SK-N-SH treated with all-trans-retinoic acid at 6 μM for 48 hours (cell line): ENCODE results near the gene CDKN1B.

Source experiments
- ATAC-seq: fragments of 200-7000 bp; cut with Tn5 transposase; 3 replicates; pipeline ENCODE4 v1.9.1; 2020; ENCODE audit warnings: mild to moderate bottlenecking, moderate library complexity
- ARNTL ChIP-seq: fragments of 450-650 bp; formaldehyde crosslinking; IDR thresholded peaks from 2 replicates; pipeline ENCODE4 v1.5.0; 2020; ENCODE audit warnings: low read depth, mild to moderate bottlenecking, moderate library complexity, borderline replicate concordance
- ESRRG ChIP-seq: fragments of 250-450 bp; sonication (Bioruptor Pico); IDR thresholded peaks from 2 replicates; pipeline ENCODE4 v1.6.1; 2021; ENCODE audit warnings: mild to moderate bottlenecking
- GLIS3 ChIP-seq: fragments of 250-450 bp; sonication (Bioruptor Pico); IDR thresholded peaks from 2 replicates; pipeline ENCODE4 v1.5.0; 2020; ENCODE audit warnings: mild to moderate bottlenecking, moderate library complexity
- ISL1 ChIP-seq: fragments of 250-450 bp; sonication (Bioruptor Pico); IDR thresholded peaks from 2 replicates; pipeline ENCODE4 v2.1.2; 2022; ENCODE audit warnings: mild to moderate bottlenecking, moderate library complexity
- OSR1 ChIP-seq: fragments of 250-450 bp; sonication (Bioruptor Pico); IDR thresholded peaks from 2 replicates; pipeline ENCODE4 v1.8.0; 2022; ENCODE audit warnings: moderate library complexity, mild to moderate bottlenecking, inconsistent platforms
- PPARA ChIP-seq: fragments of 250-450 bp; sonication (Bioruptor Pico); IDR thresholded peaks from 2 replicates; pipeline ENCODE4 v1.5.0; 2020; ENCODE audit warnings: mild to moderate bottlenecking, borderline replicate concordance
- RARB ChIP-seq: fragments of 250-450 bp; sonication (Bioruptor Pico); IDR thresholded peaks from 2 replicates; pipeline ENCODE4 v1.8.0; 2021; ENCODE audit warnings: mild to moderate bottlenecking, moderate library complexity
- SNAI2 ChIP-seq: fragments of 250-450 bp; sonication (Bioruptor Pico); IDR thresholded peaks from 2 replicates; pipeline ENCODE4 v1.5.0; 2020; ENCODE audit warnings: mild to moderate bottlenecking, moderate library complexity
- TCF4 ChIP-seq: fragments of 250-450 bp; sonication (Bioruptor Pico); IDR thresholded peaks from 2 replicates; pipeline ENCODE4 v1.8.0; 2021; ENCODE audit warnings: mild to moderate bottlenecking, moderate library complexity, borderline replicate concordance
- TOX ChIP-seq: fragments of 250-450 bp; sonication (Bioruptor Pico); IDR thresholded peaks from 2 replicates; pipeline ENCODE4 v1.8.0; 2021; ENCODE audit warnings: mild to moderate bottlenecking, moderate library complexity, borderline replicate concordance
- ZFP3 ChIP-seq: fragments of 250-450 bp; sonication (Bioruptor Pico); IDR thresholded peaks from 2 replicates; pipeline ENCODE4 v1.5.0; 2020; ENCODE audit warnings: mild to moderate bottlenecking, moderate library complexity
- ZFP30 ChIP-seq: fragments of 450-650 bp; formaldehyde crosslinking; IDR thresholded peaks from 2 replicates; pipeline ENCODE4 v1.5.0; 2022; ENCODE audit warnings: mild to moderate bottlenecking, moderate library complexity
- ZNF565 ChIP-seq: fragments of 450-650 bp; formaldehyde crosslinking; conservative IDR thresholded peaks from 2 replicates; pipeline ENCODE4 v1.5.0; 2020; ENCODE audit warnings: low read depth, mild to moderate bottlenecking, moderate library complexity
- ZNF70 ChIP-seq: fragments of 450-650 bp; formaldehyde crosslinking; IDR thresholded peaks from 2 replicates; pipeline ENCODE4 v1.5.0; 2020; ENCODE audit warnings: mild to moderate bottlenecking, moderate library complexity
- TF ChIP-seq, protein P1 (sequence below): fragments of 250-450 bp; sonication (Bioruptor Pico); IDR thresholded peaks from 2 replicates; pipeline ENCODE4 v1.5.1; 2020; ENCODE audit warnings: low read depth, mild to moderate bottlenecking, moderate library complexity
- TF ChIP-seq, protein P2 (sequence below): fragments of 250-450 bp; sonication (Bioruptor Pico); IDR thresholded peaks from 2 replicates; pipeline ENCODE4 v1.5.0; 2020; ENCODE audit warnings: mild to moderate bottlenecking, moderate library complexity
- TF ChIP-seq, protein P3 (sequence below): fragments of 250-450 bp; sonication (Bioruptor Pico); IDR thresholded peaks from 2 replicates; pipeline ENCODE4 v1.8.0; 2021; ENCODE audit warnings: low read depth, mild to moderate bottlenecking, moderate library complexity, borderline replicate concordance
- TF ChIP-seq, protein P4 (sequence below): fragments of 250-450 bp; sonication (Bioruptor Pico); IDR thresholded peaks from 2 replicates; pipeline ENCODE4 v1.8.0; 2020; ENCODE audit warnings: mild to moderate bottlenecking, moderate library complexity, borderline replicate concordance
- TF ChIP-seq, protein P5 (sequence below): fragments of 250-450 bp; sonication (Bioruptor Pico); IDR thresholded peaks from 2 replicates; pipeline ENCODE4 v1.5.1; 2021; ENCODE audit warnings: mild to moderate bottlenecking, moderate library complexity

The CDKN1B gene

DNA sequence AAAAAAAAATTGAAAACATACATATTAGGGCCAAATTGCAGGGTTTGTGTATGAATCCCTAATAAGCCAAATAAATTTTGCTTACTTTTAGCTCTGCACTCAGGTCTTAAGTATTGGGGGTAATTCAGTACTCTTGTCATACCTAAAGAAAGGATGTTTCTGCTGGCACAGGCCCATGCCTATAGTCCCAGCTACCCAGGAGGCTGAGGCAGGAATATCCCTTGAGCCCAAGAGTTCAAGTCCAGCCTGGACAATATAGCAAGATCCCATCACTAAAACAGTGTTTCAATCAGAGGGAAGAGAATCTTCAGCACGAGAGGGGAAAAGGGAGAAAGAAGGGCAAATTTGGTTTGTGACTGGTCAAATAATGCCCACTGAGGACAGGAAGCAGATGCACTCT, 17.8 kb upstream of the CDKN1B start (continued):
- TF ChIP-seq, protein P1, sequence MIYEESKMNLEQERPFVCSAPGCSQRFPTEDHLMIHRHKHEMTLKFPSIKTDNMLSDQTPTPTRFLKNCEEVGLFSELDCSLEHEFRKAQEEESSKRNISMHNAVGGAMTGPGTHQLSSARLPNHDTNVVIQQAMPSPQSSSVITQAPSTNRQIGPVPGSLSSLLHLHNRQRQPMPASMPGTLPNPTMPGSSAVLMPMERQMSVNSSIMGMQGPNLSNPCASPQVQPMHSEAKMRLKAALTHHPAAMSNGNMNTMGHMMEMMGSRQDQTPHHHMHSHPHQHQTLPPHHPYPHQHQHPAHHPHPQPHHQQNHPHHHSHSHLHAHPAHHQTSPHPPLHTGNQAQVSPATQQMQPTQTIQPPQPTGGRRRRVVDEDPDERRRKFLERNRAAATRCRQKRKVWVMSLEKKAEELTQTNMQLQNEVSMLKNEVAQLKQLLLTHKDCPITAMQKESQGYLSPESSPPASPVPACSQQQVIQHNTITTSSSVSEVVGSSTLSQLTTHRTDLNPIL = no peak
- no peak for TF ChIP-seq OSR1 (CRISPR knock-in tag)

DNA sequence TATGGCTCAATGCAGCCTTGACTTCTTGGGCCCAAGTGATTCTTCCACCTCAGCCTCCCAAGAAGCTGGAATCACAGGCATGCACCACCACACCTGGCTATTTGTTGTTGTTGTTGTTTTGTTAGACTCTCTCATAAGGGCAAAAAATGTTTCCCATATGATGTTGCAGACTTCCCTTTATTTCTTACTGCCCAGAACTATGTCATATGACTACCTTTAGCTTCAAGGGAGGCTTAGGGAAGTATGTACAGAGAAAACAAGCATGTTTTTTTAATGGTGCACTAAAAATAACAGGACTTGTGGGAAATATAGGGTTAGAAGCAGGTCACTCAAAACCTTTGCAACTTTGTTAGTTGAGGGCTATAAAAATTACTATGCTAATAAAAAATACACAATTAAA, 16.9 kb upstream of the CDKN1B start:
- no peak for TF ChIP-seq ISL1
- TF ChIP-seq SNAI2 (CRISPR knock-in tag) = no peak
- no peak for TF ChIP-seq PPARA (CRISPR knock-in tag)
- TF ChIP-seq, protein P2, sequence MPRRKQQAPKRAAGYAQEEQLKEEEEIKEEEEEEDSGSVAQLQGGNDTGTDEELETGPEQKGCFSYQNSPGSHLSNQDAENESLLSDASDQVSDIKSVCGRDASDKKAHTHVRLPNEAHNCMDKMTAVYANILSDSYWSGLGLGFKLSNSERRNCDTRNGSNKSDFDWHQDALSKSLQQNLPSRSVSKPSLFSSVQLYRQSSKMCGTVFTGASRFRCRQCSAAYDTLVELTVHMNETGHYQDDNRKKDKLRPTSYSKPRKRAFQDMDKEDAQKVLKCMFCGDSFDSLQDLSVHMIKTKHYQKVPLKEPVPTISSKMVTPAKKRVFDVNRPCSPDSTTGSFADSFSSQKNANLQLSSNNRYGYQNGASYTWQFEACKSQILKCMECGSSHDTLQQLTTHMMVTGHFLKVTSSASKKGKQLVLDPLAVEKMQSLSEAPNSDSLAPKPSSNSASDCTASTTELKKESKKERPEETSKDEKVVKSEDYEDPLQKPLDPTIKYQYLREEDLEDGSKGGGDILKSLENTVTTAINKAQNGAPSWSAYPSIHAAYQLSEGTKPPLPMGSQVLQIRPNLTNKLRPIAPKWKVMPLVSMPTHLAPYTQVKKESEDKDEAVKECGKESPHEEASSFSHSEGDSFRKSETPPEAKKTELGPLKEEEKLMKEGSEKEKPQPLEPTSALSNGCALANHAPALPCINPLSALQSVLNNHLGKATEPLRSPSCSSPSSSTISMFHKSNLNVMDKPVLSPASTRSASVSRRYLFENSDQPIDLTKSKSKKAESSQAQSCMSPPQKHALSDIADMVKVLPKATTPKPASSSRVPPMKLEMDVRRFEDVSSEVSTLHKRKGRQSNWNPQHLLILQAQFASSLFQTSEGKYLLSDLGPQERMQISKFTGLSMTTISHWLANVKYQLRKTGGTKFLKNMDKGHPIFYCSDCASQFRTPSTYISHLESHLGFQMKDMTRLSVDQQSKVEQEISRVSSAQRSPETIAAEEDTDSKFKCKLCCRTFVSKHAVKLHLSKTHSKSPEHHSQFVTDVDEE (CRISPR knock-in tag) = no peak
- TF ChIP-seq, protein P3, sequence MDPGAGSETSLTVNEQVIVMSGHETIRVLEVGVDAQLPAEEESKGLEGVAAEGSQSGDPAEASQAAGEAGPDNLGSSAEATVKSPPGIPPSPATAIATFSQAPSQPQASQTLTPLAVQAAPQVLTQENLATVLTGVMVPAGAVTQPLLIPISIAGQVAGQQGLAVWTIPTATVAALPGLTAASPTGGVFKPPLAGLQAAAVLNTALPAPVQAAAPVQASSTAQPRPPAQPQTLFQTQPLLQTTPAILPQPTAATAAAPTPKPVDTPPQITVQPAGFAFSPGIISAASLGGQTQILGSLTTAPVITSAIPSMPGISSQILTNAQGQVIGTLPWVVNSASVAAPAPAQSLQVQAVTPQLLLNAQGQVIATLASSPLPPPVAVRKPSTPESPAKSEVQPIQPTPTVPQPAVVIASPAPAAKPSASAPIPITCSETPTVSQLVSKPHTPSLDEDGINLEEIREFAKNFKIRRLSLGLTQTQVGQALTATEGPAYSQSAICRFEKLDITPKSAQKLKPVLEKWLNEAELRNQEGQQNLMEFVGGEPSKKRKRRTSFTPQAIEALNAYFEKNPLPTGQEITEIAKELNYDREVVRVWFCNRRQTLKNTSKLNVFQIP (CRISPR knock-in tag) = no peak
- no peak for TF ChIP-seq RARB
- TF ChIP-seq ZFP30 = no peak
- TF ChIP-seq GLIS3 (CRISPR knock-in tag) = no peak
- no peak for TF ChIP-seq ESRRG (CRISPR knock-in tag)
- no peak for TF ChIP-seq OSR1 (CRISPR knock-in tag)
- TF ChIP-seq TCF4 = no peak
- no peak for TF ChIP-seq ZNF565 (CRISPR knock-in tag)
- TF ChIP-seq, protein P1 = no peak
- TF ChIP-seq TOX (CRISPR knock-in tag) = no peak
- no peak for TF ChIP-seq ZFP3
- TF ChIP-seq ARNTL (CRISPR knock-in tag) = no peak
- ATAC-seq = no peak

DNA sequence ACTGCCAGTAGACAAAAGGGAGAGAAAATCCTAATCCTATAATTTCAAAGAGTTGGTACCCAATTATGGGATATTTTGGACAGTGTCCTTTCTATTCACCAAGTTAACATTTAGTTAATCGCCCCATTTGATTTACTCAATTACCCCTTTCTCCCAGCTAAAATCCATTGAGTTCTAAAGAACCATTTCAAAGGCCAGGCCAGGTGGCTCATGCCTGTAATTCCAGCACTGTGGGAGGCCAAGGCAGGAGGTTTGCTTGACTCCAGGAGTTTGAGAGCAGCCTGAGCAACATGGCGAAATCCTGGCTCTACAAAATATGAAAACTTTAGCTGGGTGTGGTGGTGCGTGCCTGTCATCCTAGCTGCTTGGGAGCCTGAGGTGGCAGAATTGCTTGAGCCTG, 15.7 kb upstream of the CDKN1B start:
- TF ChIP-seq, protein P3 (CRISPR knock-in tag) = no peak
- TF ChIP-seq, protein P4, sequence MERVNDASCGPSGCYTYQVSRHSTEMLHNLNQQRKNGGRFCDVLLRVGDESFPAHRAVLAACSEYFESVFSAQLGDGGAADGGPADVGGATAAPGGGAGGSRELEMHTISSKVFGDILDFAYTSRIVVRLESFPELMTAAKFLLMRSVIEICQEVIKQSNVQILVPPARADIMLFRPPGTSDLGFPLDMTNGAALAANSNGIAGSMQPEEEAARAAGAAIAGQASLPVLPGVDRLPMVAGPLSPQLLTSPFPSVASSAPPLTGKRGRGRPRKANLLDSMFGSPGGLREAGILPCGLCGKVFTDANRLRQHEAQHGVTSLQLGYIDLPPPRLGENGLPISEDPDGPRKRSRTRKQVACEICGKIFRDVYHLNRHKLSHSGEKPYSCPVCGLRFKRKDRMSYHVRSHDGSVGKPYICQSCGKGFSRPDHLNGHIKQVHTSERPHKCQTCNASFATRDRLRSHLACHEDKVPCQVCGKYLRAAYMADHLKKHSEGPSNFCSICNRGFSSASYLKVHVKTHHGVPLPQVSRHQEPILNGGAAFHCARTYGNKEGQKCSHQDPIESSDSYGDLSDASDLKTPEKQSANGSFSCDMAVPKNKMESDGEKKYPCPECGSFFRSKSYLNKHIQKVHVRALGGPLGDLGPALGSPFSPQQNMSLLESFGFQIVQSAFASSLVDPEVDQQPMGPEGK (CRISPR knock-in tag) = no peak
- no peak for TF ChIP-seq ZFP3
- TF ChIP-seq RARB = no peak
- TF ChIP-seq, protein P1 = no peak
- no peak for TF ChIP-seq ZFP30
- no peak for TF ChIP-seq ZNF70 (CRISPR knock-in tag)
- TF ChIP-seq, protein P5, sequence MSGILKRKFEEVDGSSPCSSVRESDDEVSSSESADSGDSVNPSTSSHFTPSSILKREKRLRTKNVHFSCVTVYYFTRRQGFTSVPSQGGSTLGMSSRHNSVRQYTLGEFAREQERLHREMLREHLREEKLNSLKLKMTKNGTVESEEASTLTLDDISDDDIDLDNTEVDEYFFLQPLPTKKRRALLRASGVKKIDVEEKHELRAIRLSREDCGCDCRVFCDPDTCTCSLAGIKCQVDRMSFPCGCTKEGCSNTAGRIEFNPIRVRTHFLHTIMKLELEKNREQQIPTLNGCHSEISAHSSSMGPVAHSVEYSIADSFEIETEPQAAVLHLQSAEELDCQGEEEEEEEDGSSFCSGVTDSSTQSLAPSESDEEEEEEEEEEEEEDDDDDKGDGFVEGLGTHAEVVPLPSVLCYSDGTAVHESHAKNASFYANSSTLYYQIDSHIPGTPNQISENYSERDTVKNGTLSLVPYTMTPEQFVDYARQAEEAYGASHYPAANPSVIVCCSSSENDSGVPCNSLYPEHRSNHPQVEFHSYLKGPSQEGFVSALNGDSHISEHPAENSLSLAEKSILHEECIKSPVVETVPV (CRISPR knock-in tag) = no peak
- ATAC-seq = no peak
